Activated naive CD8-positive, alpha-beta T cell treated with anti-CD3 and anti-CD28 coated beads, Interleukin-2, amount 50 U/mL, for 24 hours (primary cell): ENCODE results near the gene SFI1.

Experiments
- ATAC-seq: fragments of 150-1000 bp; cut with Tn5 transposase; one replicate; pipeline ENCODE4 v1.10.0; 2021
- DNase-seq: peaks from one replicate; pipeline ENCODE4 v3.0.0; 2021
- H3K27ac Mint-ChIP-seq: one replicate; pipeline ENCODE4 v1.8.0; 2021; ENCODE audit warnings: mild to moderate bottlenecking, mixed read lengths
- H3K27me3 Mint-ChIP-seq: one replicate; pipeline ENCODE4 v1.8.0; 2021; ENCODE audit warnings: mixed read lengths
- H3K36me3 Mint-ChIP-seq: one replicate; pipeline ENCODE4 v1.8.0; 2021; ENCODE audit warnings: low read depth, mixed read lengths
- H3K4me1 Mint-ChIP-seq: one replicate; pipeline ENCODE4 v1.8.0; 2021; ENCODE audit warnings: mixed read lengths
- H3K4me3 Mint-ChIP-seq: one replicate; pipeline ENCODE4 v1.8.0; 2021; ENCODE audit warnings: mild to moderate bottlenecking, moderate library complexity, mixed read lengths
- H3K9me3 Mint-ChIP-seq: one replicate; pipeline ENCODE4 v1.8.0; 2021; ENCODE audit warnings: mixed read lengths

SFI1 gene

DNA sequence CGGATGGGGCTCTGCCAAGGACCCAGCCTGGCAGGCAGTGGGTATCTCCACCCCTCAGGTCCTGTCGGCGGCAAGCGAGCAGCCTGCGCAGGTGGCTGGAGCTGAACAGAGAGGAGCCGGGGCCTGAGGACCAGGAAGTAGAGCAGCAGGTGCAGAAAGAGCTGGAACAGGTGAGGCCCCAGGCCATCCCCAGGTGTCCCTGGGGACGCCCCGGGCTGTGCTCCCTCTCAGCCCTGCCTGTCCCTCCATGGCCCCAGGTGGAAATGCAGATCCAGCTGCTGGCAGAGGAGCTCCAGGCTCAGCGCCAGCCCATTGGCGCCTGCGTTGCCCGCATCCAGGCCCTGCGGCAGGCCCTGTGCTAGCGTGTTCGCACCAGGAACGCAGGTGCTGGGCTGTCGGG lies 121.7 kb downstream of the SFI1 start:
- H3K27me3 Mint-ChIP-seq, result no peaks in the 10 kb centered on the region
- H3K27ac Mint-ChIP-seq, result no peak overlapping the region
- peaks cover 41% of the 10 kb centered on the region for H3K36me3 Mint-ChIP-seq
- ATAC-seq (no peak), DNase-seq (no peak)
- no peaks in the 10 kb centered on the region for H3K9me3 Mint-ChIP-seq
- H3K4me3 Mint-ChIP-seq, result no peak overlapping the region
- H3K4me1 Mint-ChIP-seq, result peaks cover 27% of the 10 kb centered on the region

DNA sequence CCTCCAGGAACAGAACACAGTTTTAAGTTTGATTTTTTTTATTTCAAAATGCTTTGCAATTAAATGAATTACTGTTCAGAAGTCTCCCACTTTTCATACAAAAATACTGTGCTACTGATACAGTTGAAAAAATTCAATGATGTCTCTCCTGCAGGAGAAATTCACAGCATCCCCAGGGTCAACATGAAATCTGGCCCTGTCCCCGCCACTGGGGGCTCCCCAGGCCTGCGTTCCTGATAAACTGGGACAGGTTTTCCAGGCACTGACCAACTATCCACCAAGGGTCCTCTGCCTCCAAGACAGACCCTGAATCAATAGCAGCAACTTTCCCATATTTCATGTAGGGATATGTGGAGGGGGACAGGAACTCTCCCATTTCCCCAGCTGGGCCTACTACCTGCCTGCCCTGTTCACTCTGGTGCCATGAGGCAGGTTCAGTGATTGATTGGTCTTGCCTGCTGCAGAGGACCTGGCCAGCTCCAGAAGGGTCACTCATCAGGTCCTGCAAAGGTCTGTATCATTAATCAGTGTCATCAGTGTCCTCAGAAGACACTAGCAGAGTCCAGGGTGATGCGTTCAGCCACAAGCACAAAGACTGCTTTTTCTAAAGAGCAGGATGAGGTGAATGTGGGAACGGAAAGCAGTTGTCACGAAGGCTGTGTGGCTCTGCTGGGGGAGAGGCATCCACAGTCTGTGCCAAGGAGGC lies 122.3 kb downstream of the SFI1 start:
- Mint-ChIP-seq H3K4me1 (peaks cover 27% of the 10 kb centered on the region), H3K27ac (peak overlapping the region; percentile 67), H3K27me3 (no peaks in the 10 kb centered on the region), H3K9me3 (no peaks in the 10 kb centered on the region), H3K4me3 (no peak overlapping the region), H3K36me3 (peaks cover 44% of the 10 kb centered on the region)
- DNase-seq (no peak), ATAC-seq (no peak)

DNA sequence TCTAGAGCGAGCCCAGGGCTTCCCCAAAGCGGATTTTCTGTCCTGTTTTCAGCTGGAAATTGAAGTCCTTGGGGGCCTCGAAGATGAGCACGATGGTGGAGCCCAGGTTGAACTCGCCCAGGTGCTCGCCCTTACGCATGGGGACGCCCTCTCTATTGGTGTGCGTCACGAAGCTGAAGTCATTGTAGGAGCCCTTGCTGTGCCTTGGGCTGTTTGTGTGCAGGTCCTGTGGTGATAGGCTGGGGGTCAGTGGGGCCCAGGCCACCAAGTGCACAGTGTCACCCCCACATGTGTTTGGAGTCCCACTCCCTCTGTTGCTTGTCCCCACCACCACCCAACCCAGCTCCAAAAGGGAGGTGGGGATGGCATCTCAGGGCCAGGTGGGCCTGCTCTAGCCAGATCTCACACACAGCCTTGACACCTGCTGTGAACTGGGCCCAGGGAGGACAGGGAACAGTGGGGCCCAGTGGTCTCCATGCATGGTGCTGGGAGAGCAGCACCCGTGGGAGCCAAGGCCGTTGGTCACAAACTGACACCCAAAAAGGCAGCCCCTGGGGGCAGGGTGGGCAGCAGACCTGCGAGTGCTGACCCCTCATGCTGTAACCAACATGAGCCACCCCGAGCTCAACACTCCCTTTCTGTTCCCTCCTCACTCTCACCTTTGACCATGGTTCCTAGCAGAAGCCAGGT lies 123.4 kb downstream of the SFI1 start:
- no peak for ATAC-seq
- no peaks in the 10 kb centered on the region for H3K27me3 Mint-ChIP-seq
- peaks cover 26% of the 10 kb centered on the region for H3K4me1 Mint-ChIP-seq
- H3K27ac Mint-ChIP-seq, result peak overlapping the region; percentile 59
- peaks cover 41% of the 10 kb centered on the region for H3K36me3 Mint-ChIP-seq
- DNase-seq, result no peak
- H3K9me3 Mint-ChIP-seq, result no peaks in the 10 kb centered on the region
- no peak overlapping the region for H3K4me3 Mint-ChIP-seq

DNA sequence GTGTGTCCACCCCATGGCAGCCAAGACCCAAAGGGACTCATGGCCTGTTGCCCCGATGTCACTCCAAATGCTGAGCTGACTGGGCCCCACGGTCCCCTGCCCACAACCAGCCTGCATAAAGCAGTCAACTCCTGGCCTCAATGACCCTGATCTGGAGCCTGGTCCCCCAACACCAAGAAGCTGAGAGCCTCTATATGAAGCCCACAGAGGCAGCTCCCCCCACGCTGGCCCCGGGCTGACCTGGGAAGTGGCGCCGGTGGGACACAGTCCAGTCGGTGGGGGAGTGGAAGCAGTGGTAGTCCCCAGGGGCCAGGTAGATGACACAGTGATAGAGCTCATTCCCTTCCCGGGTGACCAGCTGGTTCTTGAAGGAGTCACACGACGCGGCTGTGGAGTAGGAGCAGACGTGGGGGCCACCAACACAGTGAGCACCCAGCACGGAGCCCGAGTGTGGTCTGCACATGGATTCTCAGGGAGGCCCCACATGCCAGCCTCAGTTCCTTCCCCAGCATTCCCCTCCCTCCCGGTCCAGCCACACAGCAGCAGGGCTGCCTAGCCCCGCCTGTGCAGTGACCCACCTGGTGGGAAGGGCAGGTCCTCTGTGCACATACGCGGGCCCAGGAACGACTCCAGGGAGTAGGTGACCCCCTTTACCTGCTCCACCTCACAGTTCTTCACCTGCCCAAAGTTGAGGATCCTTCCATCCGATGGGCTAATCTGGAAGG lies 124.6 kb downstream of the SFI1 start:
- H3K4me1 Mint-ChIP-seq, result peaks cover 20% of the 10 kb centered on the region
- H3K27me3 Mint-ChIP-seq, result no peaks in the 10 kb centered on the region
- ATAC-seq (no peak), DNase-seq (no peak)
- peak overlapping the region; percentile 59 for H3K27ac Mint-ChIP-seq
- H3K36me3 Mint-ChIP-seq, result peaks cover 33% of the 10 kb centered on the region
- H3K4me3 Mint-ChIP-seq, result no peak overlapping the region
- H3K9me3 Mint-ChIP-seq, result no peaks in the 10 kb centered on the region

DNA sequence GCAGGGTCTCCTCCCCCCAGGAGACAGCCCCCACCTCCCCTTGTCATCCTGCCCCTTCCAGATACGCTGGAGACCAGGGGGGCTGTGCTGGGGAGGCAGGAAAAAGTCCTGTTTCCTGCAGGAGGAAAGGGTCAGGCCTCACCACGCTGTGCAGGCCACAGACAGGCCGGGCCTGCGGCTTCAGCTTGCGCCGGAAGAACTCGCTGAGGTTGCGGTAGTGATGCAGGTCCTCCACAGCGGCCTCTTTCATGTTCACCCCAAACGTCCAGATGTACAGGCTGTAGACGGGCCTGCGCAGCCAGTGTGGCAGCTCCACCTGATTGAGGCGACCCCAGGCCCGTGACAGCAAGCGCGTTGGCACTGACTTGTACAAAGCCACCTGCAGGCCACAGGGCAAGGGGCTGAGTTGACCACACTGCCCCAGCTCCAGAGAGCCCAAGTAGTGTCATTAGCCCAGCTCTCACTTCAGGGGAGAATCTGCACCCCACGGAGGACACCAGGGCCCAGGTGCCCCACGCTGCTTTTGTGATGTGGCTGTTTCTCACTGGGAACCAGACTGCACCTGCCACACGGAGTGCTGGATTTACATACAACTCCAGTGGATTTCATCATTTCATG lies 125.3 kb downstream of the SFI1 start:
- Mint-ChIP-seq H3K4me3 (no peak overlapping the region), H3K27ac (peak overlapping the region; percentile 67), H3K4me1 (peaks cover 18% of the 10 kb centered on the region), H3K36me3 (peaks cover 32% of the 10 kb centered on the region), H3K27me3 (no peaks in the 10 kb centered on the region), H3K9me3 (no peaks in the 10 kb centered on the region)
- DNase-seq (no peak), ATAC-seq (no peak)

DNA sequence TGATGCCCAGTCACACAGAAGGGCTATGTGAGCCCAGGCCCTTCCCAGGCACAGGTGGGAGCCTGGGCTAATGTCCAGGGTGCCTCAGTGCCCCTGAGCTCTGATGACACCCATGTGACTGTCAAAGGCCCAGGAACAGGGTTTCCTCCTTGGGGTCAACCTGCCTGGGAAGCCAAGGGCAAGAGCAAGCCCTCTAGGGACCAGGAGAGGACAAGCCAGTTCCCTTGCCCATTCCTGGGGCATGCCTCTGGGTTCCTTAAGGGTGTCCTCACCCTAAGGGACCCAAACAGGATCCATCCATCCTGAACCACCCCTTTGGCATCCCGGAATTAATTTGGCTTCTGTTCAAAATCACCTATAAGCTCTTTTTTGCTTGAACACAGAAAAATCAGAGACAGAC lies 126.6 kb downstream of the SFI1 start:
- Mint-ChIP-seq H3K9me3 (no peaks in the 10 kb centered on the region), H3K4me3 (no peak overlapping the region), H3K27ac (peak overlapping the region; percentile 46), H3K27me3 (no peaks in the 10 kb centered on the region), H3K36me3 (peaks cover 32% of the 10 kb centered on the region), H3K4me1 (peaks cover 18% of the 10 kb centered on the region)
- ATAC-seq (no peak), DNase-seq (no peak)

DNA sequence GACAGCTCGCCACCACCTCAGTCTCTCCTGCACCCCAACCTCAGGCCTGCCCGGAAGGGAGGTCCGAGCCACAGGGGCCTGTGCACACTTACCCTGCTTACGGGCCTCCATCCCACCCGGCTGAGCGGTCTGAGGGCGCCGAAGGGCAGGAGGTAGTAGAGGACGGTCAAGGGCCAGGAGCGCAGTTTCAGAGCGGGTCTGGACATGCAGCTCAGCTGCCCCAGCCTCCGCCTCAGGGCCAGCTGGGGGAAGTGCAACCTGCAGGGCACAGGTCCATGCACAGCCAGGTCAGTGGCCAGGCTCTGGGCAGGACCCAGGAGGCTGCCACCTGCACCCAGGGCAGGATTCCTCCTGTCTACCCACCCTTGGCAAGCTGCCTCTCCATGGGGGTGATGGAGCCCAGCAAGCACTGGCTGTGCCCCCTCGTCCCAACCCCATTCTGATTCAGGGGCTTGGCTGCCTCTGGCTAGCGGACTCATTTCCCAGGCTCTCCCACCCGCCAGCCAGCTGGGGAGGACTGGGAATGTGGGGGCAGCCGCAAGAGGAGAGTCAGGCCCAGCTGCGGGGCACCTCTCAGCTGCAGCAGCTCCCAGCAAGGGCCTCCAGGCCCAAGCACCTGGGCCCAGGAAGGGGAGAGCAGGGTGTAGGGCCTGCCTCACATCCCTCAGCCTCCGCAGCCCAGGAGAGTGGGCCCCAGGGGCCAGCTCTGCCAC lies 127.4 kb downstream of the SFI1 start:
- ATAC-seq (no peak), DNase-seq (no peak)
- H3K4me1 Mint-ChIP-seq, result peaks cover 24% of the 10 kb centered on the region
- H3K27me3 Mint-ChIP-seq, result no peaks in the 10 kb centered on the region
- H3K9me3 Mint-ChIP-seq, result no peaks in the 10 kb centered on the region
- peak overlapping the region; percentile 46 for H3K27ac Mint-ChIP-seq
- peaks cover 28% of the 10 kb centered on the region for H3K36me3 Mint-ChIP-seq
- no peak overlapping the region for H3K4me3 Mint-ChIP-seq

DNA sequence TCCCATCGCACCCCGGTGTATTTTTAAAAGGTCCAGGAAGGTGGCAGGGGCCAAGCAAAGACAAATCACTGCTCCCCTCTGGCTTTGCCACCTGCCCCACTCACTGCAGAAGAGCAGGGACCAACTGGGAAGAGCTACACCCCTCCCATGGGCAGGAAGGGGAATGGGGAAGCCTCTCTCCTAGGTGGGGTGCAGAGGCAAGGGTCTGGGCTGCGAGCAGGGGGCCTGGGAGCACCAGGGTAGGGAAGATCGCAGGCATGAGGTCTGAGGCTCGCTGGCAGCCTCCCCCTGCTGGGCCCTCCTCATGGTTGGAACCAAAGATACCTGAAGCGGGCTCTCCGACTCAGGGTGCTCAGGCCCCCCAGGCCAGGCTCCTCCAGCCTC lies 128.9 kb downstream of the SFI1 start:
- no peak for ATAC-seq
- H3K4me3 Mint-ChIP-seq, result no peak overlapping the region
- no peaks in the 10 kb centered on the region for H3K27me3 Mint-ChIP-seq
- no peak overlapping the region for H3K27ac Mint-ChIP-seq
- no peaks in the 10 kb centered on the region for H3K9me3 Mint-ChIP-seq
- H3K36me3 Mint-ChIP-seq, result peaks cover 16% of the 10 kb centered on the region
- DNase-seq, result no peak
- peaks cover 30% of the 10 kb centered on the region for H3K4me1 Mint-ChIP-seq

DNA sequence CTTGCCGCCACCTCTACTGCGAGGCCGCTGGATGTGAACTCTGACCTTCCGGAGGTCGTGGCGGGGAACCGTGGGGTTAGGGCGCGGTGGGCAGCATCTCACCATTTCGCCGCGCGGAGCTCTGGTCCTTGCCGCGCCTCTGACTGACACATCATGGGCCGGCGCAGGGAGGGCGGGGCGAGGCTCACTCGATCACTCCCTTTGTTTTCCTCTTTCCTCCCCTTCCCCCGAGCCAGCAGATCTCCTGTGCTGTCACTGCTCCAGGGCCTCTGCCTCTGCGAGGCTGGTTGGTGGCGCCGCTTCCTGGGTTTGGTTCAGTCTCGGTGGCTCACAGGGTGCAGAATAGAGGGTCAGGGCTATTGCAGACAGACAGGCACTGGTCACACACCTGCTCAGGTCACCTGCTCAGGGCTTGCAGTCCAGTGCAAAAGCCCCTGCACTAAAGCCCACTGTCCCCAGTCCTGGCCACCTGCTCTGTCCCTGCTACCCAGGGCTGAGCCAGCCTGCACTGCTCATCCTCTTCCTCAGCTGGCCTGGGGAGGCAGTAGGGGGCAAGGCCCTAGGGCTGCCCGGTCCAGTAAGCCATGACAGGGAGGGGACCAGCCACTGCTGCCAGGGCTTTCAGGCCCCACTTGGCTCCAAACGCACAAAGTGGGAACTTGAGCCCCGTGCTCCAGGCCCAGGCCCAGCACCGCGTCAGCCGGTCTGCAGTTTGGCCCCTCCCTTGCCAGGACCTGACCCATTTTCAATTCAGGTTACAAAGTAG lies 129.5 kb downstream of the SFI1 start:
- ATAC-seq (no peak), DNase-seq (no peak)
- no peak overlapping the region for H3K4me3 Mint-ChIP-seq
- no peaks in the 10 kb centered on the region for H3K27me3 Mint-ChIP-seq
- no peaks in the 10 kb centered on the region for H3K9me3 Mint-ChIP-seq
- H3K27ac Mint-ChIP-seq, result peak overlapping the region; percentile 71
- H3K36me3 Mint-ChIP-seq, result peaks cover 11% of the 10 kb centered on the region
- H3K4me1 Mint-ChIP-seq, result peaks cover 30% of the 10 kb centered on the region

DNA sequence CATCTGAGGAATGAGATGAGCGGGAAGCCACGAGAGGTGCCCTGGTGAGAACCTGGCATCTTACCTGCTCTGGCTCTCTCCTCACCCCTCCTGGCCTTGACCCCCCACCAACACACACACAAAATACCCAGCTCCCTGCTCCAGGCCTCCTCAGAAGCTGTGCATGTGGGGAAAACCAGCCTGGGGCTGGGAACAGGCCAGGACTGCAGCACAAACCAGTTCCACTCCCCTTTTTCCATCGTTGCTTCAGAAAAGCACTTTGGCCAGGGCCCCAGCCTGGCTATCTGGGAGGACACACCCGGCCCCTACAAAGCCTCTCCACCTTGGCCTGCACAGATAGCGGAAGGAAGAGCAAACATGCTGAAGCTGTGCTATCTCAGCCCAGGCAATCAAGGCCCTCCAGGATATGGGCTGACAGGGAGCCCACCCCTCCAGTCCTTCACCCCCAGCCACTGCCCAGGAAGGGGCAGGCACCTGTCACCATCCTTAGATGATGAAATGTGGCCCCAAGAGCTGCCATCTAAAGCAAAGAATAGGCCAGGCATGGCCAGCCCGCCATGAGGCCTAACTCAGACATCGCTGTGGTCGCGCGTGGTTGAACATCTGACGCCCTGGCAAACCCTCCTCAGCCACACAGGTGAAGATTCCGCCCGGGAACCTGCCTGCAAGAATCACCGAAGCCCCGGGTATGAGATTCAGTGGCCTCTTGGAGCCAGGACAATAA lies 130.3 kb downstream of the SFI1 start:
- H3K27me3 Mint-ChIP-seq, result no peaks in the 10 kb centered on the region
- H3K27ac Mint-ChIP-seq, result peak overlapping the region; percentile 62
- H3K9me3 Mint-ChIP-seq, result no peaks in the 10 kb centered on the region
- DNase-seq, result no peak
- peaks cover 11% of the 10 kb centered on the region for H3K36me3 Mint-ChIP-seq
- no peak overlapping the region for H3K4me3 Mint-ChIP-seq
- peaks cover 38% of the 10 kb centered on the region for H3K4me1 Mint-ChIP-seq
- no peak for ATAC-seq

DNA sequence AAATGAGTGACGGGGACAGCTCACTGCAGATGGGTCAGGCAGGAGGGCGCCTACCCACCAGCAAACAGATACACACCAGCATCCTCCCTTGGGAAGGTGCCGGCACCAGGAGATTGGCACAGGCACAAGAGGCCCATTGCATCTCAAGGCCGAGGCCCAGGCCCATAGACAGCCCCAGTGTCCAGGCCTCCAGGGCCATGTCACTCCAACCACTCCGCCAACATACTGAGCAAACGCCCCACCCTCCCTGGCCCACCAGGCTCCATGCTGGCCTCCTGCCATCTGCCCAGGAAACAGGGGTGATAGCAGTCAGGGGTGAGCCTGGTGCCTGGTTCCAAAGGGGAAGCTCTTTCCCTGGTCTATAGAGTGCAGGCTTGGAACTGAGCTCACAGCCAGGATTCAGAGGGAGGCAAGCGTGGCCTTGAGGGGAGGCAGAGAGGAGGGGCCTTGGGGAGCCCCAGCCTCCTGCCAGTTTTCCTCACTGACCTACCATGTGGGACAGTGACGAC lies 130.9 kb downstream of the SFI1 start:
- Mint-ChIP-seq H3K4me1 (peaks cover 41% of the 10 kb centered on the region), H3K27me3 (no peaks in the 10 kb centered on the region), H3K4me3 (no peak overlapping the region), H3K9me3 (no peaks in the 10 kb centered on the region), H3K36me3 (peaks cover 7% of the 10 kb centered on the region), H3K27ac (peak overlapping the region; percentile 59)
- ATAC-seq, result no peak
- no peak for DNase-seq

DNA sequence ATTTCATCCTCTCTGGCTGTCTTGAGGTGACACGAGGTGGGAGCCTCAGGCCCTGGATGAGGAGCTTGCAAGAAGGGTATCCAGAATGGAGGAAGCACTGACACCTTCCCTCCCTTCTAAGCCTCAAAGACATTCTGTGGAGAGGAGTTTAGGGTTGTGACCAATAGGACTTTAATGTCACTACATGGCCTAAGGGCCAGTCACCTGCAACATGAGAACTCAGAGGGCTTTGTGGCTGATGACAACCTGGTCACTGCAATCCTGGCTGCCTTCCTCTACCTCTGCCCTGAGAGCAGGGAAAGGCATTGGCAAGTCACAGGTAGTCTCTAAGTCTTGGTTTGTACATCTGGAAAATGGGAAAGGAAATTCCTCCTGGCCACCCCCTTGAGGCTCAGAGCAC lies 132.0 kb downstream of the SFI1 start:
- Mint-ChIP-seq H3K27me3 (no peaks in the 10 kb centered on the region), H3K9me3 (no peaks in the 10 kb centered on the region), H3K36me3 (peaks cover 3% of the 10 kb centered on the region), H3K4me3 (peak overlapping the region; percentile 83), H3K27ac (peak overlapping the region; percentile 59), H3K4me1 (peaks cover 46% of the 10 kb centered on the region)
- ATAC-seq (no peak), DNase-seq (no peak)
